HG02938 (cell line): ENCODE measurements around the gene KIF22.
A peak's percentile ranks its signal among the peaks of the same experiment; 100 is the strongest.
"Not testable (repeated sequence)": the region's sequence is repeated elsewhere in the genome, so short reads cannot be mapped to it uniquely, and the experiment has no call there.

Experiments
- ATAC-seq: cut with Tn5 transposase; IDR thresholded peaks from one replicate; pipeline ENCODE4 v1.9.1; 2021; ENCODE audit warnings: mild to moderate bottlenecking, moderate library complexity; ENCODE audit not compliant: unreplicated experiment

The KIF22 gene

DNA sequence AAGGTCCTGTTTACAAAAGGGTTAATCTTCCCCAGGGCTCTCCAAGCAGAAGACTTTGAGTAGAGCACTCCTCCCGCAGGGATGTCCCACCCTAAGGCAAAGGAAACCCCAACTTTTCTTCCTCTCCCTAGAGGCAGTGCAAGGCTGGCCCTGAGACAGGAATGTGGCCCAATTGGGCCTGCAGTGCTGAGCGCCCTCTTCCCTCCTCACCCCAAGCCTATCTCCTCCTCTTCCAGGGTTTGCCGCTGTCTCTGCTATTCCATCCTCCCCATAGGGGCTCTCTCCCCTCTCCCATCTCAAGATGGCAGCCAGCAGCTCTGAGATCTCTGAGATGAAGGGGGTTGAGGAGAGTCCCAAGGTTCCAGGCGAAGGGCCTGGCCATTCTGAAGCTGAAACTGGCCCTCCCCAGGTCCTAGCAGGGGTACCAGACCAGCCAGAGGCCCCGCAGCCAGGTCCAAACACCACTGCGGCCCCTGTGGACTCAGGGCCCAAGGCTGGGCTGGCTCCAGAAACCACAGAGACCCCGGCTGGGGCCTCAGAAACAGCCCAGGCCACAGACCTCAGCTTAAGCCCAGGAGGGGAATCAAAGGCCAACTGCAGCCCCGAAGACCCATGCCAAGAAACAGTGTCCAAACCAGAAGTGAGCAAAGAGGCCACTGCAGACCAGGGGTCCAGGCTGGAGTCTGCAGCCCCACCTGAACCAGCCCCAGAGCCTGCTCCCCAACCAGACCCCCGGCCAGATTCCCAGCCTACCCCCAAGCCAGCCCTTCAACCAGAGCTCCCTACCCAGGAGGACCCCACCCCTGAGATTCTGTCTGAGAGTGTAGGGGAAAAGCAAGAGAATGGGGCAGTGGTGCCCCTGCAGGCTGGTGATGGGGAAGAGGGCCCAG, 22.4 kb downstream of the KIF22 start:
- ATAC-seq, result no peak

DNA sequence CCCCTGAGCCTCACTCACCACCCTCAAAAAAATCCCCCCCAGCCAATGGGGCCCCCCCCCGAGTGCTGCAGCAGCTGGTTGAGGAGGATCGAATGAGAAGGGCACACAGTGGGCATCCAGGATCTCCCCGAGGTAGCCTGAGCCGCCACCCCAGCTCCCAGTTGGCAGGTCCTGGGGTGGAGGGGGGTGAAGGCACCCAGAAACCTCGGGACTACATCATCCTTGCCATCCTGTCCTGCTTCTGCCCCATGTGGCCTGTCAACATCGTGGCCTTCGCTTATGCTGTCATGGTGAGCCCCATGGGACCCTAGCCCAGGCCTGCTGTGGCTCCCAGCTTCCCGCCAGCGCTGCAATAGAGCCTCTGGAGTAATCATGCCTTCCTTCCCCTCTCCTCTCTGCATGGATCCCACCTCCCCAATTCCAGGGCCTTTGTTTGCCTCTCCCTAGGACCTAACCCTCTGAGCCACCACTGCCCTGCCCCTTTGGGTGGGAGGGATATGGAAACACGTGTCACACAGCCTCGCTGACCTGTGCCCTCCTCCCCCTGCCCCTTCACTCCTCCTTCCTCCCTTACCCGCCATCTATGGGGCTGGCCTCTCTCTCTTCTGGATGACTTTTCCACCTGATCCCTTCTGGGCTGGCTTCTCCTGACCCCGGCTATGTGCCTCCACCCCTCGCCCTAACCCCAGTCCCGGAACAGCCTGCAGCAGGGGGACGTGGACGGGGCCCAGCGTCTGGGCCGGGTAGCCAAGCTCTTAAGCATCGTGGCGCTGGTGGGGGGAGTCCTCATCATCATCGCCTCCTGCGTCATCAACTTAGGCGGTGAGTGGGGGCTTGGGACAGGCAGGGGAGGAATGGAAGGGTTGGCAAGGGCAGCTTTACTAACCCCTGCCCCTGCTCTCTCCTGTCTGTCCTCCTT, 23.4 kb downstream of the KIF22 start:
- ATAC-seq, result no peak

DNA sequence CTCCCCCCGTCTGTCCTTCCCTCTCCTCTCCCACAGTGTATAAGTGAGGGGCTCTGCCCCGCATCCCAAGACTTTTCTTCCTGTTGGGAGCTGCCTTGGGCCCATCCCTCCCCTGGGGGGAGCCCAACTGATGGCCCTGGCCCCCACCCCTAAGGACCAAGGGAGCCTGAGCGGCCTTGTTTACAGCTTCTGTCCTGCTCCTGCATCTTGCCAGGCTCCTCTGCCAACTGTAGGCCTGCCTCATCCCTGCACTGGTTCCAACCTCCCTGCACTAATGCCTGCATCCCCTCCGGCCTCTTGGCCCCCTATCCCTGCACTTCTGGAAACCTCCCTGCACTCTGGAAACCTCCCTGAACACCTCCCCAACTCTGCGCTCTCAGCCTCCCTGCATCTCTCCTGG, 24.0 kb downstream of the KIF22 start:
- no peak for ATAC-seq

DNA sequence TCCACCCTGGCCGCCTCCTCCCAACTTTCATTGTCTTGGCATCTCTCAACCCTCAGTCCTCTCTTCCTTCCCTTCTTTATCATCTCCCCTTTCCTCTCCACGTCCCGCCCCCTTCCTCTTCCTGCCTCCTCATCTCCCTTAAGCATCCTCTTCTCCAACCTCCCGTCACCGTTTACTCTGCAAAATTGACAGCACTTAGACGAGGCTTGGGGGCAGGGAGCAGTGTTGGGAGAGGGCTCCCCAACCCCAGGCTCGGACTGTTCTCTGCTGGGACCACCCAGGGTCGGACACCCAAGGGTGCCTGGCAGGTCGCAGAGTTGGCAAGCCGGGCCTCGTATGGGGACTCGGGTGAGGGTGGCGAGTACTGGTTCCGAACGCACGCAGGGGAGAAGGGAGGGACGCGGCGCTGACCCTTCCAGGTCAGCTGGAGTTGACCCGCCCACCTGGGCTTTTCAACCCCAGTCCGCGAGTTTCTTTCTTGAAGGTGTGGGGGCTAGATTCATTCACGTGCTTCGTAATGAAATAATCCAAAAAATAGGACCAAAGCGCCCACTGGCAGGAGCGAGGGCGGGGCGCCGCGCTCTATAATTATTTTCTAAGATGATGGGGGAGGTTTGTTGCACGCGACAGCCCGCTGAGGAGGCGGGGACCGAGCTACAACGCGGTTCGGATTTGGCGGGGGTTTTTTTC, 24.6 kb downstream of the KIF22 start:
- no peak for ATAC-seq

DNA sequence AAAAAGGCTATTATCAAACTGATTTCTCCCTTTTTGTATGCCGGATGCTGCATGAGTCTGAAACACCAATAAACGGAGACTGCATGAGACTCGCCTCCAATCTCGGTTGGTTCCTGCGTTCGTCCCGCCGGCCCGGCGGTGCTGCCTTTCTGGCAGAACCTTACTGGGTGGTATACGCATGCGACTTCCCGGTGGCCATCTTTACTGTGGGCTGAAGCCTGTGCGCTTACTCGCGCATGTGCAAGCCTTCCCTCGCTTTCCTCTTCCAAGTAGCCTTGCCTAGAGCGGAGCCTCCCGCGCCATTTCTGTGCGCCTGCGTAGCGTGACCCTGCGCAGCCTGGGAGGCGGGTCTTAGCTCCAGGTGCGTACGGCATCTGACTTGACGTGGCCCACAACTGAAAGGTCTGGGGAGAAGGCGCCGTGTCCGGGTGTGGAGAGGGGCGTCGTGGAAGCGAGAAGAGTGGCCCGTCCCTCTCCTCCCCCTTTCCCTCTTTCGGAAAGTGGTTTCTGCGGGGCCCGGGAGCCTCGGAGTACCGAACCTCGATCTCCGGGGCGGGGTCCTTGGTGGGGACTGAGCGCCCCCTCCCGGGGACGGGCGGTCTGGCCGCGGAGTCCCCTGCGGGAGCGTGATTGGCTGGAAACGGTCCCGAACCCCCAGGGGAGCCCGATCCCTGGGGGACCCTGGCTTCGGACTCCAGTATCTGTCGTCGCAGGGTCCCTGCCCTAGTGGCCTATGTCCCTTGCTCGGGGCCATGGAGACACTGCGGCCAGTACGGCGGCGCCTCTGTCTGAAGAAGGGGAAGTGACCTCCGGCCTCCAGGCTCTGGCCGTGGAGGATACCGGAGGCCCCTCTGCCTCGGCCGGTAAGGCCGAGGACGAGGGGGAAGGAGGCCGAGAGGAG, 25.5 kb downstream of the KIF22 start, which contains the start of gene PAGR1:
TSS of gene PAGR1 (plus strand) at position 360 of the 901 bp plus-strand sequence. CDS start at position 734, 374 bp downstream.
- ATAC-seq, result peak; percentile 63

DNA sequence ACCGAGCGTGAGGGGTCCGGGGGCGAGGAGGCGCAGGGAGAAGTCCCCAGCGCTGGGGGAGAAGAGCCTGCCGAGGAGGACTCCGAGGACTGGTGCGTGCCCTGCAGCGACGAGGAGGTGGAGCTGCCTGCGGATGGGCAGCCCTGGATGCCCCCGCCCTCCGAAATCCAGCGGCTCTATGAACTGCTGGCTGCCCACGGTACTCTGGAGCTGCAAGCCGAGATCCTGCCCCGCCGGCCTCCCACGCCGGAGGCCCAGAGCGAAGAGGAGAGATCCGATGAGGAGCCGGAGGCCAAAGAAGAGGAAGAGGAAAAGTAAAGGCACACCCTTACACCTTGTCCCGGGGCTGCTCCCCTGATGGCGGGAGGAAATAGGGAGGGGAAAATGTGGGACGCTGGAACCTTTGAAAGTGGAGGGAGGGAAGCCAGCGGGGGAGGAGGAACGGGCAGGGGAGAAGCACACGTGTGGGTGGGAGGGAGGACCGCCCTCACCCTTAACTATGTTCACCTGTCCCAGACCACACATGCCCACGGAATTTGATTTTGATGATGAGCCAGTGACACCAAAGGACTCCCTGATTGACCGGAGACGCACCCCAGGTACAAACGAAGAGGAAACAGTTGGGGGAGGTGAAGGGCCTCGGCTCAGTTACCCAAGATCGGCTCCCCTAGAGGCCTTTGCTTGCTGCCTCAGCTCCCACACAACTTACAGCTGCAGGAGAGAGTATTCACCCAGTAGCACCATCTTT, 26.3 kb downstream of the KIF22 start:
- ATAC-seq, result no peak

DNA sequence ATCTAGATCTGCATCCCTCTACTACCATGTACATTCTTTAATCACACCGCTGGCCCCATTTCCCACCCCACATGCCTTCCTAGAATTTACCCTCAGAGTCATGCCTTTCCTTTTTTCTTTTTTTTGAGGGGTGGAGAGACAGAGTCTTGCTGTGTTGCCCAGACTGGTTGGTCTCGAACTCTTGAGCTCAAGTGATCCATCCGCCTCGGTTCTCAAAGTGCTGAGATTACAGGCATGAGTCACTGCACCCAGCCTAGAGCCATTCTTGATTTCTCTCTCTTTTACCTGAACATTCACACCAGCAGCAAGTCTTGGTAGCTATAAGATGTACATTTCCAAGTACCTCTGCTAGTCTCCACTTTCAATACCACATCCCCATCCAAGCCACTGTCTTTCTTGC, 27.5 kb downstream of the KIF22 start:
- no peak for ATAC-seq

DNA sequence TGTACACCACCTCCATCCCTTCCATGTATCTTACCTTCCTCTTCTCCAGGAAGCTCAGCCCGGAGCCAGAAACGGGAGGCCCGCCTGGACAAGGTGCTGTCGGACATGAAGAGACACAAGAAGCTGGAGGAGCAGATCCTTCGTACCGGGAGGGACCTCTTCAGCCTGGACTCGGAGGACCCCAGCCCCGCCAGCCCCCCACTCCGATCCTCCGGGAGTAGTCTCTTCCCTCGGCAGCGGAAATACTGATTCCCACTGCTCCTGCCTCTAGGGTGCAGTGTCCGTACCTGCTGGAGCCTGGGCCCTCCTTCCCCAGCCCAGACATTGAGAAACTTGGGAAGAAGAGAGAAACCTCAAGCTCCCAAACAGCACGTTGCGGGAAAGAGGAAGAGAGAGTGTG, 29.0 kb downstream of the KIF22 start:
- no peak for ATAC-seq

DNA sequence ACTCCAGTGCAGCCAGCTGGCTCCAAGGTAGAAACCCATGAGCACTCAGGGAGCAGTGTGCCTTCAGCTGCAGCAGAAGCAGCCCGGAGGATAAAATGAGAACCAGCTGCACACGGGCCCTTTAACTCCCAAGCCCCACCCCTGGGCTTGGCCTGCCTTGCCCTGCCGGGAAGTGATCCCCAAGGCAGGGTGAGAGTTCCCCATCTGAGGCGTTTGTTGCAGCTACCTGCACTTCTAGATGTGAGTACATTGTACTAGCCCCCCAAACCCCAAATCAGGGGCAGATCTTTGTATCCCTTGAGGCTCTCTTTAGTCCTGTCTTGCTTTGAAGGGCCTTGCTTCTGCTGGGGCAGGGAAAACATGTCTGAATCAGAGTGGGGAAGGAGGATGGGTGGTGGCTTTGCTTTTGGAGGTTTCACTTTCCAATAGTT, 29.7 kb downstream of the KIF22 start, which contains the start of gene MVP:
TSS of gene MVP (plus strand) at position 192 of the 431 bp plus-strand sequence. CDS start 10,088 bp downstream, outside the sequence.
- ATAC-seq, result no peak

DNA sequence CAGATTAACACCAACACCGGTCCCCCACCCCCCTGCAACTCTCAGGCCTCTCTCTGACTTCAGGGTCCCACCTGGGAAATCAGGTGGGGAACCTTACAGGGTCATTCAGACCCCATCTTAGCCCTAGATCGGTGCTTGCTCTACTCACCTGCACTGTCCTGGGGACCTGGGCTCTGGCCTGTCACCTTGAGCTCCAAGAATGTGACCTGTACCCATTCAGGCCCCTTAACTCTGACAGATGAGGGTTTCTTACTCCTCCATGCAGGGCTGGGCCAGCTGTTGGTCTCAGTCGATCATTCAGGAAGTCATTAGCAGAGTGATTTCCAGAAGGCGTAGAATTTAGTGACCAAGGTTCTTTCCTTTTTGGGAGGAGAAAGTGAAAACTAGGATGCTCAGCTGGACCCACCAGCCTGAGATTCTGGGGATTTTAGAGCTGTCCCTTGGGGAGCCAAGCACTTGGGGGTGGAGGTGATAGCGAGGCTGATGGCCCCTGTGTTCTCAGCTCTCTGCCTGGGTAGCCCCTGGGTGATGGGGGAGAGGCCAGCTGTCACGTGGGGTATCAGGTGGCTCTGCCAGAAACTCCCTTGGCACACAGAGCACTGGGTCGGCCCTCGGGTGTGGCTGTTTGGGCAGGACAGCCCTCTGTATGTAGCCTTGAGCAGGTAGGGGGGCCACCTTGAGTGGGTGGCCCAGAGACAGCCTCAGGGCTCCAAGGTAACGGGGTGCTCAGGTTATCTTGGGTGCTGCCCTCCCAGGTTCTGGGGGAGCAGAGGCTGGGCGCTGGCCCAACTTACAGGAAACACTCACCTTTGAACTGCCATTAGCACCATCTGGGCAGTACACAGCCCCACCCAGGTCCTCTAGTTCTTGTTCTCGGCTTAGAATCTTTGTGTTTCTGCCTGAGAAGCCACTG, 30.4 kb downstream of the KIF22 start:
- no peak for ATAC-seq

DNA sequence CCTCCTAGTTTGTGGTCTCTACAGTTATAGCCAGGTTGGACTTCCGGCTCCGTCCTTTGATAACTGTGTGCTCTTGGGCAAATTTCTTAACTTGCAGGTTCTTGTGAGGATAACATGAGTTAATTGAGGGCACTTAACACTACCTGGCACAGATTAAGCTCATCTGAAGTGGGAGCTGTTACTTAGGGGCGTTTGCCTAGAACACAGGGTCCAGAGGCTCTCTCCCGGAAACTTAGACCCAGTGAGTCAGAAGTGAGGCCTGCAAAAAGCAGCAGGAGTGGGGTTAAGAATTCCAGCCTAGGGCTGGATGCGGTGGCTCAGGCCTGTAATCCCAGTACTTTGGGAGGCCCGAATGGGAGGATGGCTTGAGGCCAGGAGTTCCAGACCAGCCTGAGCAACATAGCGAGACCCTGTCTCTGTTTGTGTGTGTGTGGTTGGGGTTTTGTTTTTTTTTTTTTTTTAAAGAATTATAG, 31.1 kb downstream of the KIF22 start:
- ATAC-seq, result no peak

DNA sequence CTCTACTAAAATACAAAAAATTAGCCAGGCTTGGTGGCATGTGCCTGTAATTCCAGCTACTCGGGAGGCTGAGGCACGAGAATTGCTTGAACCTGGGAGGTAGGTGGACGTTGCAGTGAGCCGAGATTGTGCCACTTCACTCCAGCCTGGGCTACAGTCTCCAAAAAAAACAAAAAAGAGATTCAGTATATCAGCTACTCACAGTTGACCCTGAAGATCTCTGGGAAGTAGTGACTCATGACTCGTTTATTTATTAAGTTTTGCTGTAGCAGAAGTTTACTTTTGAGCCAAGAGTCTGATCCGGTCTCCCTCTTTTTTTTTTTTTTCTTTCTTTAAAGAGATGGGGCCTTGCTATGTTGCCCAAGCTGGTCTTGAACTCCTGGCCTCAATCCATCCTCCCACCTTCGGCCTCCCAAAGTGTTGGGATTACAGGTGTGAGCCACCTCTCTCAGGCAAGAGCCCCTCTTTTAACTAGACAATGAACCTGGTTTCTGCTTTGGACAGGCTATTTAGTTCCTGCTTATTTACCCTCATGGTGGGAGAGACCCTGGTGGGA, 34.1 kb downstream of the KIF22 start:
- ATAC-seq, result no peak

DNA sequence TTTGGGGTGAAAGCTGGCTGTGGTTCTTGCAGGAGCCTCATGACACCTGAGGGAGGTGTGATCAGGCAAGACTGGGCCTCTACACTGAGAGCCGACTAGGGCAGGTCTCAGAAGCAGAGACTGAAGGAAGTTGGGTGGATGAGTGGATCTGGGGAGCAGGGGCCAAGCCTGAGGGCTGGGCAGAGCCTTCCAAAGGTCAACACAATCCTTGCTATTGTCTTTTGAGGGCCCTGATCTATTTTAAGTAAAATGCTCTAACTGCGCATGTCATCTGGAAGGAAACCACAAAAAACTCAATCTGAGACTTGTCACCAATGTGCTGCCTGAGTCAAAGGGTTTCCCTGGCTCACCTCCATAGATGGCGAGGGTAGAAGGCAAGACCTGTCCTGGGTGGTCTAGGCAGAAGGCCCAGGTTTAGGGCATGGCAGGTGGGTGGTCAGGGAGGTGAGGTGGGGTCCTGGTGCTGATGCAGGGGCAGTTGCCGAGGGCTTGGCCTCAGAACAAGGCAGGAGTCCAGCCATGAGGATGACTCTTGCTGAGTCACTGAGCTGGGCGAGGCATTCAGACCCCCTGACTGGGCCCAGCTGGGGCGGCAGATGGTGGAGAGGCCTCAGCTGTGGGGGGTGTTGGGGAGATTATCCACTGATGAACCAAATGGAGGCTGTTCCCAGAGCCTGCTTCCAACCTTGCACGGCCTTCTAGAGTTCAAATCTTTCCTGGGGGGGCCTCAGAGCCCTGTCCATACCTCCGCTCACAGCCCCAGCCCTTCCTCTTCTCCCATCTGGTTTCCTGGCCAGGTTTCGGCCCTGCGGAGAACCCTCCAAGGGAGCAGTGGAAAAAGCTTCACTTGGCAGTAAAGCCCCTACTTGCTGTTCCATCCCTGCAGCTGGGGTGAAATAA, 34.8 kb downstream of the KIF22 start:
- no peak for ATAC-seq

DNA sequence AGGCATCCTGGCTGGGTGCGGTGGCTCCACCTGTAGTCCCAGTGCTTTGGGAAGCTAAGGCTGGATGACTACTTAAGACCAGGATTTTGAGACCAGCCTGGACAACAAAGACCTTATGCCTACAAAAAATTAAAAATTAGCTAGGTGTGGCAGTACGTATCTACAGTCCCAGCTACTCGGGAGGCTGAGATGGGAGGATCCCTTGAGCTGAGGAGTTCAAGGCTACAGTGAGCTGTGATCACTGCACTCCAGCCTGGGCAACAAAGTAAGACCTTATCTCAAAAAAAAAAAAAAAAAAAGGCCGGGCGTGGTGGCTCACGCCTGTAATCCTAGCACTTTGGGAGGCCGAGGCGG, 35.8 kb downstream of the KIF22 start:
- ATAC-seq, result no peak

DNA sequence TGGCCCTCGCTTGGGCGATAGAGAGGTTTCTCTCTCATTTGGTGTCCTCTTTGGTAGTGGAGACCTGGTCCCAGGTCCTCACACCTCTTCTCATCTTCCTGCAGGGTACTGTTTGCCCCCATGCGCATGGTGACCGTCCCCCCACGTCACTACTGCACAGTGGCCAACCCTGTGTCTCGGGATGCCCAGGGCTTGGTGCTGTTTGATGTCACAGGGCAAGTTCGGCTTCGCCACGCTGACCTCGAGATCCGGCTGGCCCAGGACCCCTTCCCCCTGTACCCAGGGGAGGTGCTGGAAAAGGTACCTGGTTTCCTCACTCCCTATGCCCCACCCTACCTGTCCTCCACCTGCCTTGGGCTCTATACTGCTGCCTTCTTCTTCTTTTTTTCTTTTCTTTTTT, 40.2 kb downstream of the KIF22 start:
- no peak for ATAC-seq

DNA sequence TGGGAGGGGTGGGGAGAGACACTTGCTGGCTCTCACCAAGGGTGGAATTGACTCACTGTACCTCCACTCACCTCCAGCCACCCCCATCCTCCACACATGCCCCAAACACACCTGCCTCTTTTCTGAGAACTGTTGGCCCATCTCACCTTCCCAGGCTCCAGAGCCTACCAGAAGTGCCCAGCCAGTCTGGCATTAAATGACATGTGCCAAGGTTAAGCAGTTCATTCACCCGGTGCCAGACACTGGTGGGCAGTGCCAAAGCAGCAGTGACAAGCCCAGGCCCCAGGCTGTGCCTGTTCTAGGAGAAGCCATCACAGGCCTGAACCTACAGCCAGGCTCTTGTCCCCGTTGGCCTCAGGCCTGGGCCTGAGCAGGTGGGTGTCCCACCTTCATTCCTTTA, 40.9 kb downstream of the KIF22 start:
- ATAC-seq, result no peak

DNA sequence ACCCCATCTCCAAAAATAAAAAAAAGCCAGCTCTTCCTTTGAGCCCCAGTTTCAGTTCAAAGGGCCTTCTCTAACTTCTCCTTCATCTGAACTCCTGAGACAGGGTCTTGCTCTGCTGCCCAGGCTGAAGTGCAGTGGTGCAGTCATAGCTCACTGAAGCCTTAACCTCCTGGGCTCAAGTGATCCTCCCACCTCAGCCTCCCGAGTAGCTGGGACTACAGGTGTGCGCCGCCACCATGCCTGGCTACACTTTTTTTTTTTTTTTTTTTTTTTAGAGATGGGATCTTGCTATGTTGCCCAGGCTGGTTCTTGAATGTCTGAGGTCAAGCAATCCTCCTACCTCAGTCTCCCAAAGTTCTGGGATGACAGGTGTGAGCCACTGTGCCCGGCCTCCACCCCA, 42.7 kb downstream of the KIF22 start:
- ATAC-seq, result not testable (repeated sequence)
